Activated CD4-positive, alpha-beta T cell treated with anti-CD3 and anti-CD28 coated beads for 1 hour (primary cell): ENCODE results near the gene DAG1.

Source experiments
- DNase-seq: peaks from one replicate; pipeline ENCODE4 v3.0.0-alpha.2; 2020

The DAG1 gene

GRCh38 chr3:49556500-49557275 is 86.6 kb downstream of the DAG1 start:
- no peak for DNase-seq

DNA sequence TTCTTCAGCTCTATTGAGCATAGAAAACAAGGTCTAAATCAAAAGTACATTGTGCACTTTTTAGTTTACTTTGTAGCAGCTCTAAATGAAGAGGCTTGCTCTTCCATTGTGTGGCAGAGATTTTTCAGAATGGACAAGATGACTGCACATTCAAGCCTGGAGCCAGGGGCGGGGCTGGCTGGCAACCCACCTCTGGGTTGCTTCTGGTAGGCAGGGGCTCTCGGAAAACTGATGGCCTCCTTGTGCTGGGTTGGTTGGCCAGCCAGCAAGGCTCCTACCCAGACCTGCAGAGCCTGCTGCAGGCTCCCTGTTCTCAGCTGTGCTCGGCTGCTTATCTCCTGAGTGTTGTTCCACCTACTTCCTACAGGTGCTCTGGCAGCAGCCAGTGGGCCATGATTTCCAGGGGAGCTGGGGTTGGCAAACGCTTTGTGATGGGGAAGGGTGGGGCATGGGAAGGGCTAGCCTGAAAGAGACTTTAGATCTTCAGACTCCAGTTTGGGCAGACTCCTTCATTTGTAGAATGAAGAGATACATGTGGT is 93.0 kb downstream of the DAG1 start:
- no peak for DNase-seq

DNA sequence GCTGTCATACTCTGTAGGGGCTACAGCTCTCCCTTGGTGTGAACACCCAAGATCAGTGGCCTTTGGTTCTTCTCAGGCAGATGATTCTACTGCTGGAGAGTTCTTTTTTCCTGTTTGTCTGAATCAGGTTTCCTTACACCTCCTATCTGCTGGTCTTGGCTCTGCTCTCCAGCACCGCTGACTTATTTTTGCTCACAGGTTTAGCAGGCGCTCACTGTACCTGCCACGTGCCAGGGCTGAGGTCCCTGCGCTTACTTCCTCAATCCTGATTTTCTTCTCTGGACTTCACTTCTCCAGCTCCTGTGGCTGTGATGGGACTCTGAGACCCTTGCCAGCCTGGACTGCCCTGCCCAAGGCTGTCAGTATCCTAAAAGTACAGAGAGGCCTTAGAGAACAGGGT is 93.7 kb downstream of the DAG1 start:
- no peak for DNase-seq

- DNase-seq: no peak
Observed at GRCh38 chr3:49566312-49566711, 96.2 kb downstream of the DAG1 start.

DNA sequence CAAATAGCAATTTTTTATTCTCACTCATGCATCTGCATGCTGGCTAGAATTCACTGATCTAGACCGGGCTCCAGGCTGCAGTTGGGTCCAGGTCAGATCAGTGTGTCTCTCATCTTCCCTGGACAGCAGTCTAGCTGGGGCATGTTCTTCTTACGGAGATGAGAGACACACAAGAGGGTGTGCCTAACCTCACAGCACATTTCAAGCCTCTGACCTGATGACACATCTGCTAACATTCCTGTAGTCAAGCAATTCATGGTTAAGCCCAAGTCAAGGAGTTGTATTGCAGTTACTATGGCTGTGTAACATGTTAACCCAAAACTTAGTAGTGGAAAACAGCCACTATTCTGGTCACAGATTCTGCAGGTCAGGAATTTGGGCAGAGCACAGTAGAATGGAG is 97.3 kb downstream of the DAG1 start:
- no peak for DNase-seq

DNA sequence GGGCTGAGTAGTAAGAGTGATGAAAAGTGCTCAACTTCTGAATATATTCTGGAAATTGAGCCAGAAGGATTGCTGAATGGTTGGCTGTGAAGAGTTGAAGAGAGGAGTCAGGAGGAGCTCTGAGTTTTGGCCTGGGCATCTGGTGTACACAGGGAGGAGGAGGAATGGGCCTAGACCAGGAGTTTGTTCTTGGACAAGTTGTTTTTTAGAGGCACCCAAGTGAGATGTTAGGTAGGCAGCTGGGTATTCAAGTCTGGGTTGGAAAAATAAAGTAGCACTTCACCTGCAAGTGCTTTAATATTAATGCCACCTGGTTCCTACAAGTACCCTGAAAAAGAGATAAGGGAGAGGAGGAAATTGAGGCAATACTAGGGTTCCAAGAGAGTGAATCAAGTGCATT is 98.9 kb downstream of the DAG1 start:
- no peak for DNase-seq

DNA sequence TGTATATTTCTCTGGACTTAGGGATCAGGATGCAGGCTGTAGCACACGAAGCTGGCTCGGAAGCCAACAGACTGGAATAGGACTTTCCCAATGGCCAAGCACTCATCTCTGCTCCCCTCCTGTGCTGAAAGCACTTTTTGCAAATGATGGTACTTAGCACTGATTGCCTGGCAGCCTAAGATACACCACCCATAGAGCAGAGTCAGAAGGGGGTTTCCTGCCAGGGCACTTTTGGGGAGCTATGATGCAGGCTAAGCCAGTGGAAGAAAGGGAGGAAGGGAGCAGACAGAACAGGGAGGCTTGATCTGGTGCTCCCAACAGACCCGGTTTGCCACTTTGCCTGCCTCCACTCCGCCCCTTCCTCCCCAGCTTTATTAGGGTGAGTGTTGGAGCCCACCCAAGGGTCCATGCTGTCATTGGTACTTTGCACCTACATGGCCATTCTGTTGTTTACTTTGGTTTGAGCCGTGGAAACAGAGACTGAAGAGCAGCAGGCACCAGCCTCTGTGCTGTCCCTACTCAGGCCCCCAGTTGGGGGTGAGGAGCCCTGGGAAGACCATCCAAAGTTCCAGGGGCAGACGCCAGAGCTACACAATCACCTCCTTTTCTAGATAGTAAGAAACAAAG is 100.1 kb downstream of the DAG1 start:
- no peak for DNase-seq

DNA sequence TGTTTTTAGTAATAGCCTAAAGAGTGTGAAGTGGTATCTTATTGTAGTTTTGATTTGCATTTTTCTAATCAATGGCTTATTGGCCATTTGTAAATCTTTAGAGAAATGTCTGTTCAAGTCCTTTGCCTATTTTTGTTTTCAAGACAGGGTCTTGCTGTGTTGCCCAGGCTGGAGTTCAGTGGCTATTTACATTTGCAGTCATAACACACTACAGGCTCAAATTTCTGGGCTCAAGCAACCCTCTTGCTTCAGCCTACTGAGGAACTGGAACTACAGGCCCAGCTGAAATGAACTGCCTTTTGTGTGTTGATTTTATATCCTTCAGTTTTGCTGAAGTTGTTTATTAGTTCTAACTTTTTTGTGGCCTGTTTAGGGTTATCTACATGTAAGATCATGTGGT is 112.1 kb downstream of the DAG1 start:
- DNase-seq: no peak
